GM12878 (cell line): ENCODE measurements around the gene STEAP3. TPM values are rescaled to one million over a fixed set of nuclear protein-coding genes. Genes with fewer than 3 reads are reported as not detected.

Experiments
- ATAC-seq: fragments of 200-7000 bp; cut with Tn5 transposase; 3 replicates; pipeline ENCODE4 v1.9.1; 2020; ENCODE audit warnings: mild to moderate bottlenecking, moderate library complexity
- BruUV-seq: library from RNA; stranded (reverse); fragments of 400-500 nt; replicated peaks from 2 replicates; lab custom pipeline; 2021; lab: Mats Ljungman, UMichigan
- CTCF ChIA-PET: fragments of 300-600 bp; sonication (Branson Sonifier 250); formaldehyde crosslinking; extraction: SDS; loops from one replicate; lab custom pipeline; 2021; ENCODE audit warnings: inconsistent platforms; lab: Yijun Ruan, JAX
- POLR2A ChIA-PET: fragments of 350-600 bp; formaldehyde crosslinking; extraction: SDS; loops from one replicate; lab custom pipeline; 2021; ENCODE audit warnings: inconsistent platforms; lab: Charles Lee
- RAD21 ChIA-PET: fragments of 300-600 bp; sonication (Branson Sonifier 250); formaldehyde crosslinking; loops from one replicate; lab custom pipeline; 2023; ENCODE audit warnings: antibody characterized with exemption; ENCODE audit not compliant: unreplicated experiment; lab: Charles Lee
- SMC1A ChIA-PET: fragments of 300-600 bp; sonication (Branson Sonifier 250); formaldehyde crosslinking; loops from one replicate; lab custom pipeline; 2023; ENCODE audit not compliant: unreplicated experiment, uncharacterized antibody; lab: Charles Lee
- DNase-seq: peaks from one replicate; pipeline ENCODE4 v3.0.0-alpha.2; 2011; ENCODE audit warnings: low read depth, low spot score
- FAIRE-seq: peaks from 3 replicates; lab custom pipeline; 2011; peaks lifted over from hg19 to GRCh38; lab: Jason Lieb, UNC
- H2AFZ ChIP-seq: 2 replicates; pipeline ENCODE4 v1.6.0; 2011; ENCODE audit warnings: low read depth, low read length, control low read depth; ENCODE audit not compliant: control insufficient read depth
- H3K27ac ChIP-seq: 2 replicates; pipeline ENCODE4 v1.5.1; 2011; ENCODE audit warnings: control low read depth; ENCODE audit not compliant: control insufficient read depth, insufficient read depth
- H3K27me3 ChIP-seq, 2 experiments: replicated peaks in 1 of 2; 2 replicates each; pipeline versions ENCODE4 v1.6.0 to v1.6.1; 2011; ENCODE audit warnings: low read length in 1 of 2; ENCODE audit not compliant: control insufficient read depth in 2 of 2, insufficient read depth in 2 of 2
- H3K36me3 ChIP-seq, 2 experiments: 2 replicates each; pipeline ENCODE4 v1.5.1; 2011; ENCODE audit warnings: low read length in 1 of 2; ENCODE audit not compliant: control insufficient read depth in 2 of 2, insufficient read depth in 2 of 2
- H3K4me1 ChIP-seq: 2 replicates; pipeline ENCODE4 v1.6.1; 2011; ENCODE audit warnings: mild to moderate bottlenecking, low read length, moderate library complexity, mixed read lengths; ENCODE audit not compliant: control insufficient read depth, insufficient read depth
- H3K4me2 ChIP-seq: 2 replicates; pipeline ENCODE4 v1.6.0; 2011; ENCODE audit warnings: control low read depth; ENCODE audit not compliant: control insufficient read depth, insufficient read depth
- H3K4me3 ChIP-seq: fragments of 200-600 bp; sonication (generic); 2 replicates; pipeline ENCODE4 v1.5.1; 2016
- H3K79me2 ChIP-seq: 2 replicates; pipeline ENCODE4 v1.6.0; 2011; ENCODE audit warnings: low read length; ENCODE audit not compliant: control insufficient read depth, insufficient read depth
- H3K9ac ChIP-seq: 2 replicates; pipeline ENCODE4 v1.8.0; 2011; ENCODE audit warnings: low read length, control low read depth, mixed read lengths; ENCODE audit not compliant: control insufficient read depth, insufficient read depth
- H3K9me3 ChIP-seq: replicated peaks from 3 replicates; pipeline ENCODE4 v1.5.1; 2011; ENCODE audit warnings: mild to moderate bottlenecking, low read length; ENCODE audit not compliant: control insufficient read depth, insufficient read depth
- H4K20me1 ChIP-seq: 2 replicates; pipeline ENCODE4 v1.6.0; 2011; ENCODE audit not compliant: control insufficient read depth, insufficient read depth
- ASH2L ChIP-seq: fragments of 300-600, 200-600 bp; sonication (generic); IDR thresholded peaks from 2 replicates; pipeline ENCODE4 v1.6.1; 2017; ENCODE audit warnings: low read depth, mild to moderate bottlenecking, borderline replicate concordance
- CBX3 ChIP-seq: fragments of 200-600 bp; sonication (generic); IDR thresholded peaks from 2 replicates; pipeline ENCODE4 v1.6.1; 2016; ENCODE audit warnings: low read depth, borderline replicate concordance
- CEBPB ChIP-seq, 2 experiments: fragments of 150-350 bp in 1 of 2; IDR thresholded peaks; 2 replicates each; pipeline ENCODE4 v1.6.1; 2012 to 2014; ENCODE audit warnings: low read depth in 2 of 2, low read length in 2 of 2, borderline replicate concordance in 1 of 2, inconsistent platforms in 1 of 2
- EED ChIP-seq: sonication (generic); IDR thresholded peaks from 2 replicates; pipeline ENCODE4 v1.6.1; 2016; ENCODE audit warnings: antibody characterized with exemption, low read depth
- MEF2A ChIP-seq: IDR thresholded peaks from 2 replicates; pipeline ENCODE4 v1.6.1; 2011; ENCODE audit warnings: low read depth, mild to moderate bottlenecking, low read length, moderate library complexity; ENCODE audit not compliant: insufficient read depth
- NR2C1 ChIP-seq: fragments of 450-650 bp; IDR thresholded peaks from 2 replicates; pipeline ENCODE4 v1.6.1; 2017; ENCODE audit warnings: antibody characterized with exemption, mild to moderate bottlenecking, moderate library complexity
- NR2F1 ChIP-seq: fragments of 450-650 bp; conservative IDR thresholded peaks from 2 replicates; pipeline ENCODE4 v1.6.1; 2017; ENCODE audit warnings: mild to moderate bottlenecking
- RCOR1 ChIP-seq: conservative IDR thresholded peaks from 2 replicates; pipeline ENCODE4 v1.6.1; 2012; ENCODE audit warnings: low read depth, low read length, improper control_type of control experiment
- SP1 ChIP-seq: IDR thresholded peaks from one replicate; pipeline ENCODE4 v1.6.1; 2011; ENCODE audit warnings: low read depth, low read length
- SREBF1 ChIP-seq: IDR thresholded peaks from 2 replicates; pipeline ENCODE4 v1.6.1; 2012; ENCODE audit warnings: mild to moderate bottlenecking, low read length
- TARDBP ChIP-seq: IDR thresholded peaks from 2 replicates; pipeline ENCODE4 v1.6.1; 2016; ENCODE audit warnings: borderline replicate concordance
- TBL1XR1 ChIP-seq: IDR thresholded peaks from 2 replicates; pipeline ENCODE4 v1.6.1; 2012; ENCODE audit warnings: low read depth, low read length, improper control_type of control experiment
- ZZZ3 ChIP-seq: IDR thresholded peaks from 2 replicates; pipeline ENCODE4 v1.6.1; 2011; ENCODE audit warnings: low read depth; ENCODE audit not compliant: control insufficient read depth, insufficient read length
- WGBS: methylation state at CpG from one replicate; pipeline ENCODE4 v1.1.6; 2016; ENCODE audit warnings: low lambda C conversion rate; ENCODE audit not compliant: insufficient replicate concordance, insufficient coverage; ENCODE audit errors: missing lambda C conversion rate; 5-methylcytosine and 5-hydroxymethylcytosine counted together
- in situ Hi-C: fragments of 300-500 bp; cut with MboI; formaldehyde crosslinking; loops from 9 replicates; pipeline ENCODE4 v1.14.3; 2018; ENCODE audit warnings: mixed read lengths
- intact Hi-C: fragments of 100-400 bp; cut with micrococcal nuclease; formaldehyde crosslinking; loops from one replicate; pipeline ENCODE4 v1.14.2; 2022; ENCODE audit not compliant: unreplicated experiment
- polyA plus RNA-seq, 11 experiments: library from polyadenylated mRNA; depleted of rRNA in 4 of 11; unstranded in 6 of 11; stranded (reverse) in 5 of 11; fragments of >200 nt; fragmentation: Nextera tagmentation in 4 of 11; fragmentation: Illumina TruSeq in 1 of 11; extraction: Ambion mirVana in 4 of 11; extraction: Trizol in 1 of 11; gene quantifications; 1 replicate in 1 of 11; 2 replicates in 10 of 11; pipeline versions ENCODE4 v1.2.1 to v1.2.3, GENCODE V29; 2011 to 2016; ENCODE audit warnings: inconsistent platforms in 2 of 11, missing spikeins in 2 of 11, low read depth in 1 of 11
- total RNA-seq, 4 experiments: library from RNA; depleted of rRNA in 3 of 4; stranded (reverse); fragments of >200 nt in 3 of 4; fragmentation: Illumina TruSeq in 1 of 4; extraction: Trizol in 1 of 4; gene quantifications; 2 replicates each; pipeline versions ENCODE4 v1.2.1 to v1.2.3, GENCODE V29; 2013 to 2021
- TF ChIP-seq, protein P1 (sequence below): fragments of 450-650 bp; IDR thresholded peaks from 2 replicates; pipeline ENCODE4 v1.6.1; 2017; ENCODE audit warnings: borderline replicate concordance
- TF ChIP-seq, protein P2 (sequence below): fragments of 150-350 bp; IDR thresholded peaks from 2 replicates; pipeline ENCODE4 v1.6.1; 2014; ENCODE audit warnings: mild to moderate bottlenecking, low read depth, low read length

STEAP3 gene
- total and polyA plus RNA-seq, 10 of the 15 experiments (the other 5 are each of a cell fraction or from before 2014, with no cell fraction given) = 0.42 to 8.3 (median 4.8) TPM

DNA sequence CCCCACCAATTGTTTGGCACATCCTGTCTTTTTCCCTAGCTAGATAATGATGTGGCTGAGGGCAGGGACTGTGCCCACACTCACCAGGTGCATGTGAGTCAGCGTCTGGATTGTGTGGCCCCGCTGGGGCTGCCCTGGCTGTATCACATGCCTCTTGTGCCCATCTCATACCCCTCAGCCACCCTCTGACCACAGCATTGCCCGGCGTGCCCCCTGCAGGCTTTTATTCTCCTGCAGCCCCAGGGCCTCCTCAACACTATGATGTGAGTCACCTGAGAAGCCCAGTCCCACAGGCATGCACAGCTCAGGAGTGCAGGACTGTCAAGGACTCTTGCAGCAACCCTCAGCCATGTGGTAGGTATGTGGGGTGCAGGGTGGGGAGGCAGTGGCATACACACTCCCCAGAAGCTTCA, 14.8 kb upstream of the STEAP3 start:
- WGBS = 22% methylated on average over 4 of the region's 4 CpGs

DNA sequence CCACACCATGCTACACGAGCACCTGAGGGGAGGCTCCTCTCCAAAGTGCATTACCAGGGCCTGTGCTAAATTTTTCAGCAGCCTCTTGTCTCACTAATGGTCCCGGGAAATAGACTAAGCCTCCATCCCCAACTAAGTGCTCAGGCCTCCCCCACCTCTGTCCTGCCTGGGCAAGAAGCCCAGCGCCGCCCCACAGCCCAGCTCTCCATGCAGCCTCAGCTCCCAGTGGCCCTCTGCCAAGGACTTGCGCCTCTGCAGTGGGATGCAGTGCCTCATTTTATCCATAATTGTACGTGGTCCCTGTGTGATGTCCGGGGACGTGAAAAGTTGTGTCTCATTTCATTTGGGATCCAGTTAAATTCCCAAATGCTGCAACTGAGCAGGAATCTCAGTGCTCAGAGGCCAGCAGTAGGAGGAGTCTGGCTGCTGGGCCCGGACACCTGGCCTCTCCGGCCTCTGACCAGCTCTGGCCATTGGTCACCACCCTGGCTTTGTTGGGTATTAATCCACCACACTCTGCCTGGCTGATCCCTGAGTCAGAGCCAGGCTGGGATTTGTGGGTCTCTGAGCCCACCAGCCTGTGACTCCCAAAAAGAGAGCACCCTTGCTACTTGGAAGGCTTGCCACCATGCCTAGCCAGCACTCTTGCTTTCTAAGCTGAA, 11.4 kb upstream of the STEAP3 start:
- intact Hi-C loops (no loop called here), in situ Hi-C loops (no loop called here)
- no TSS peak for BruUV-seq
- FAIRE-seq = no peak
- no peak overlapping the region for H3K27ac ChIP-seq
- SMC1A ChIA-PET = no interaction called here
- H3K4me2 ChIP-seq = no peak overlapping the region
- no peaks in the 10 kb centered on the region for H4K20me1 ChIP-seq
- 25% methylated on average over 10 of the region's 10 CpGs for WGBS
- TF ChIP-seq, protein P1, sequence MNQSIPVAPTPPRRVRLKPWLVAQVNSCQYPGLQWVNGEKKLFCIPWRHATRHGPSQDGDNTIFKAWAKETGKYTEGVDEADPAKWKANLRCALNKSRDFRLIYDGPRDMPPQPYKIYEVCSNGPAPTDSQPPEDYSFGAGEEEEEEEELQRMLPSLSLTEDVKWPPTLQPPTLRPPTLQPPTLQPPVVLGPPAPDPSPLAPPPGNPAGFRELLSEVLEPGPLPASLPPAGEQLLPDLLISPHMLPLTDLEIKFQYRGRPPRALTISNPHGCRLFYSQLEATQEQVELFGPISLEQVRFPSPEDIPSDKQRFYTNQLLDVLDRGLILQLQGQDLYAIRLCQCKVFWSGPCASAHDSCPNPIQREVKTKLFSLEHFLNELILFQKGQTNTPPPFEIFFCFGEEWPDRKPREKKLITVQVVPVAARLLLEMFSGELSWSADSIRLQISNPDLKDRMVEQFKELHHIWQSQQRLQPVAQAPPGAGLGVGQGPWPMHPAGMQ = no peak
- no peak for TF ChIP-seq TARDBP
- no peak for TF ChIP-seq ZZZ3
- TF ChIP-seq MEF2A = no peak
- no peak for TF ChIP-seq CEBPB (IDR thresholded peaks at IDR 0.05; ENCODE audit: borderline replicate concordance in 1 of 2, low read depth in 2 of 2, low read length in 2 of 2)
- no peak for TF ChIP-seq SP1
- TF ChIP-seq CBX3 = no peak
- TF ChIP-seq, protein P2, sequence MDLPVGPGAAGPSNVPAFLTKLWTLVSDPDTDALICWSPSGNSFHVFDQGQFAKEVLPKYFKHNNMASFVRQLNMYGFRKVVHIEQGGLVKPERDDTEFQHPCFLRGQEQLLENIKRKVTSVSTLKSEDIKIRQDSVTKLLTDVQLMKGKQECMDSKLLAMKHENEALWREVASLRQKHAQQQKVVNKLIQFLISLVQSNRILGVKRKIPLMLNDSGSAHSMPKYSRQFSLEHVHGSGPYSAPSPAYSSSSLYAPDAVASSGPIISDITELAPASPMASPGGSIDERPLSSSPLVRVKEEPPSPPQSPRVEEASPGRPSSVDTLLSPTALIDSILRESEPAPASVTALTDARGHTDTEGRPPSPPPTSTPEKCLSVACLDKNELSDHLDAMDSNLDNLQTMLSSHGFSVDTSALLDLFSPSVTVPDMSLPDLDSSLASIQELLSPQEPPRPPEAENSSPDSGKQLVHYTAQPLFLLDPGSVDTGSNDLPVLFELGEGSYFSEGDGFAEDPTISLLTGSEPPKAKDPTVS = no peak
- no peak for TF ChIP-seq ASH2L
- TF ChIP-seq RCOR1 = no peak
- TF ChIP-seq NR2C1 = no peak
- TF ChIP-seq EED = no peak
- TF ChIP-seq, all 136 proteins: peak for 0
- CTCF ChIA-PET = interaction anchor here (1.2 to 1.3 kb wide), 2 partner anchors 21 to 52 kb away, joined by 3 read pairs; no protein-coding TSS in a partner anchor
- no peaks in the 10 kb centered on the region for H3K9me3 ChIP-seq
- peaks cover 0 to 4% of the 10 kb centered on the region in 2 experiments; a peak in 2 of 4 replicates for H3K27me3 ChIP-seq
- DNase-seq = no peak
- H3K4me1 ChIP-seq = no peaks in the 10 kb centered on the region
- H3K36me3 ChIP-seq = no peaks in the 10 kb centered on the region
- POLR2A ChIA-PET = no interaction called here
- no peak overlapping the region for H3K9ac ChIP-seq
- no peaks in the 10 kb centered on the region for H3K79me2 ChIP-seq
- RAD21 ChIA-PET = interaction anchor here (0.6 kb wide), 1 partner anchor 244 kb away, joined by 3 read pairs; no protein-coding TSS in a partner anchor
- H2AFZ ChIP-seq = no peak overlapping the region
- ATAC-seq = no peak
- H3K4me3 ChIP-seq = no peak overlapping the region

More for the DNA sequence above, 14.8 kb upstream of the STEAP3 start:
- CTCF ChIA-PET = no interaction called here
- Histone ChIP-seq H3K36me3 (no peaks in the 10 kb centered on the region), H4K20me1 (no peaks in the 10 kb centered on the region), H3K4me2 (no peak overlapping the region), H3K9me3 (no peaks in the 10 kb centered on the region), H3K27ac (no peak overlapping the region), H3K4me1 (no peaks in the 10 kb centered on the region), H2AFZ (no peak overlapping the region)
- no peak for DNase-seq
- POLR2A ChIA-PET = no interaction called here
- TF ChIP-seq SREBF1 = no peak
- no peak for TF ChIP-seq TBL1XR1
- no peak for TF ChIP-seq MEF2A
- no peak for TF ChIP-seq NR2F1
- no peak for TF ChIP-seq EED
- TF ChIP-seq, all 136 proteins: peak for 0
- RAD21 ChIA-PET = no interaction called here
- Histone ChIP-seq H3K4me3 (no peak overlapping the region), H3K27me3 (peaks cover 0 to 4% of the 10 kb centered on the region in 2 experiments; a peak in 2 of 4 replicates), H3K79me2 (no peaks in the 10 kb centered on the region), H3K9ac (no peak overlapping the region)
- ATAC-seq = no peak
- no TSS peak for BruUV-seq
- in situ Hi-C loops (no loop called here), intact Hi-C loops (no loop called here)
- SMC1A ChIA-PET = no interaction called here
- no peak for FAIRE-seq
